GM20431 (cell line): ENCODE results near the gene CAPS2.

Source experiments
- in situ Hi-C: fragments of 300-500 bp; cut with MseI, MboI; formaldehyde crosslinking; loops from one replicate; pipeline ENCODE4 v1.15.0; 2020; ENCODE audit warnings: low sequenced_read_pairs; ENCODE audit not compliant: unreplicated experiment

CAPS2 gene

DNA sequence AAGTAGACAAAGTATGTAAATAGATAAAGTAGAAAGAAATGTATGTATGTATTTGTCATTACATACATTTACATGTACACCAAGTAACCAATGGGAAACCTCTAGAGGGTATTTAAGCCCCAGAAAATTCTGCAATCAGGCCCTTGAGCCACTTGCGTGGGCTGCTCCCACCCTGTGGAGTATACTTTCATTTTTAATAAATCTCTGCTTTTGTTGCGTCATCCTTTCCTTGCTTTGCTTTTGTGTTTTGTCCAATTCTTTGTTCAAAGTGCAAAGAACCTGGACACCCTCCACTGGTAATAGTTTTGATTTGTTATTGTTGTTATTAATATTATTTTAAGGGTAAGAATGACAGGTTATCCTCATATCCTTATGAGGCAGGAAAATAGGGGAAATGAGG is 21.8 kb downstream of the CAPS2 start:
- in situ Hi-C loops, result no loop called here

- in situ Hi-C loops, result no loop called here
These were observed 24.5 kb downstream of the CAPS2 start for GRCh38 chr12:75305412-75306332.

- in situ Hi-C loops, result no loop called here
These were observed 27.3 kb downstream of the CAPS2 start for GRCh38 chr12:75302781-75303180.

DNA sequence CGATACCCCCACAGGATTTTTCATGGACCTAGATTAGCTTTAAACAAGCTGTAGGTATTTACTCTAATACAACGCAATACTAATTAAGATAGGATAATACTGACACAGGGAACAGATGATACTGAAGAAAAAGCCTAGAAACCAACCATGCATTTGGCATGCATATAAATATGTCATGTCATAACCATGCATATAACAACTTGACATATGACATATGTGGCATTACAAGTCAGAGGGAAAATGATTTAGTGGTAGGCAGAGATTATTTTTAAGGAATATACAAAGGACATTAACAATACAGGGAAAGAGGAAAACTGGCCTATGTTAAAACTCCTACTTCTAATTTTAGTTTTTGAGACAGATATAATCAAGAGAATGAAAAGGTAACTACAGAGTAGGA is 27.9 kb downstream of the CAPS2 start:
- in situ Hi-C loops, result no loop called here

- in situ Hi-C loops, result no loop called here
These were observed 35.3 kb downstream of the CAPS2 start for GRCh38 chr12:75294797-75295196.

- in situ Hi-C loops, result no loop called here
These were observed 35.8 kb downstream of the CAPS2 start for GRCh38 chr12:75294336-75294735.

- in situ Hi-C loops, result no loop called here
These were observed 39.1 kb downstream of the CAPS2 start for GRCh38 chr12:75291014-75291413.

GRCh38 chr12:75289753-75290152 is 40.4 kb downstream of the CAPS2 start:
- in situ Hi-C loops, result no loop called here

DNA sequence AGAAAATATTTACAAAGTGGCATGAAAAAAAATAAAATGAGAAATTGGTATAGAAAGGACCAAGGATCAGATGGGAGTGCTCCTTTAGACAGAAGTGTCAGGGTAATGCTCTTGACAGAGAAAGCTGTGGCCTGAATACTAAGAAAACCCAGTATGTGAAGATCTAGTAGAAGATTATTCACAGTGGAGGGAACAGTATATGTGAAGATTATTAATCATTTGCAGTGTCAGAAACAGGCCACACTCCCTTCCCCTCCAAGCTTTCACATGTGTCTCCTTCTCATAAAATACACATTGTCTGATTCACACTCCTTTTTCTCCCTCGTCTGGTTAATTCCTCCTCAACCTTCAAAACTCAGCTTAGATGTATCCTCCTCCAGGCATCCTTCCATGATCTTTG is 41.3 kb downstream of the CAPS2 start:
- in situ Hi-C loops, result no loop called here

- in situ Hi-C loops, result no loop called here
These were observed 54.4 kb downstream of the CAPS2 start for GRCh38 chr12:75275702-75276101.

DNA sequence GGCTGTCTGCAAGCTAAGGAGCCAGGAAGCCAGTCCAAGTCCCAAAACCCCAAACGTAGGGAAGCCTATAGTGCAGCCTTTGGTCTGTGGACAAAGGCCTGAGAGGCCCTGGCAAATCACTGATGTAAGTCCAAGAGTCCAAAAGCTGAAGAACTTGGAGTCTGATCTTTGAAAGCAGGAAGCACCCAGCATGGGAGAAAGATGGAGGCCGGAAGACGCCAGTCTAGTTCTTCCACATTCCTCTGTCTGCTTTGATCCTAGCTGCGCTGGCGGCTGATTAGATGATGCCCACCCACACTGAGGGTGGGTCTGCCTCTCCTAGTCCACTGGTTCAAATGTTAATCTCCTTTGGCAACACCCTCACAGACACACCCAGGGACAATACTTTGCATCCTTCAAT is 58.5 kb downstream of the CAPS2 start:
- in situ Hi-C loops, result no loop called here

GRCh38 chr12:75270157-75270556 is 60.0 kb downstream of the CAPS2 start:
- in situ Hi-C loops, result no loop called here

- in situ Hi-C loops, result no loop called here
These were observed 60.9 kb downstream of the CAPS2 start for GRCh38 chr12:75269209-75269608.

- in situ Hi-C loops, result no loop called here
These were observed 69.8 kb downstream of the CAPS2 start for GRCh38 chr12:75260316-75260715.

DNA sequence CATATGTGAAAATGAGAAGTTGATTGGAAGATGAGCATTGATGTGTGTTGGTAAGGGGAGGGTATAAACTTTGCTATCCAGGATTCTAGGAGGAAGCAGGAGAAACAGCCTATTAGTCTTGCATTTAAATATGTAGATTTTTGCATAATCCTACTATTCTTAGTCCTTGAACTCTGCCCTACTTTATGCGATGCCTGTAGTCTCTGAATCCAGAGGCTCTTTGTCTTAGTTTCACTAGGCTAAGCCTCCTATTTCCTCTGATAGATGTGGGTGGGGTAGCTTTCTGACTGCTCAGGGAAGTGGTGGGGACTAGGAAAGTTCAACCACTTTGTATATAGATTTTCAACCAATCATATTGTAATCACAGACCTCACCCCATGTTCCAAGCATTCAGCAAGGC is 71.0 kb downstream of the CAPS2 start:
- in situ Hi-C loops, result no loop called here

DNA sequence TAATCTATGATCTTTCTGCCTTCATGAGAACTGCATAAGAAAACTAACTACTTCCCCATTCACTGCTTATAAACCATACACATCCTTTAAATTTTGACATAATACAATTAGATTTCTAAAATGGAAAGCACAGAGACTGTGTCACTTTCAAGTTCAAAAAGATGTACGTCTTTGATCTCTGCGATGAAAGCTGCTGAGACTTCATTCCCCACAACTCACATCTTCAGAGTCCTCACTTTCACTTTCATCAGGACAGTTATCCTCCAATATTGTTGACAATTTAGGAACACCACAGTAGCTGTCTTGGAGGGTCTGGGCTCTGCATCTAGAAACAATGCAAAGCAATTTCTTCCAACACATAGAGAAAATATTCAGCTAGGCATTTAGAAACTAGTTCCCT is 72.6 kb downstream of the CAPS2 start:
- in situ Hi-C loops, result no loop called here

DNA sequence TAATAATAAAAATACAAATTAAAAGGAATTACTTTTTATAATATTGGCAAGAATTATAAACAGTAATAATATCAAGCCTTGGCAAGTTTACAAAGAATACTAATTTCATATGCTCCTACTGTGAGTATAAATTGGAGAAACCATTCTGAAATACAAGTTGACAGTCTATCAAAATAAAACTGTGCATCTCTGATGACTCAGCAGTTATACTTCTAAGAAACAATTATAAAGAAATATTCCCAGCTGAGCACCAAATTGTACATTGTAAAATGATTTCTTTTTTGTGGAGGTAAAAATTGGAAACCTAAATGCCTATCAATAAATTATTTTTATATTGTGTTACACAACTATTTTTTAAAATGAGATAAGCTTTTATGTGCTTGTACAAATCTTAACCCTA is 85.0 kb downstream of the CAPS2 start:
- in situ Hi-C loops, result no loop called here

- in situ Hi-C loops, result no loop called here
These were observed 90.1 kb downstream of the CAPS2 start for GRCh38 chr12:75239987-75240386.

GRCh38 chr12:75236206-75236605 is 93.9 kb downstream of the CAPS2 start:
- in situ Hi-C loops, result no loop called here

DNA sequence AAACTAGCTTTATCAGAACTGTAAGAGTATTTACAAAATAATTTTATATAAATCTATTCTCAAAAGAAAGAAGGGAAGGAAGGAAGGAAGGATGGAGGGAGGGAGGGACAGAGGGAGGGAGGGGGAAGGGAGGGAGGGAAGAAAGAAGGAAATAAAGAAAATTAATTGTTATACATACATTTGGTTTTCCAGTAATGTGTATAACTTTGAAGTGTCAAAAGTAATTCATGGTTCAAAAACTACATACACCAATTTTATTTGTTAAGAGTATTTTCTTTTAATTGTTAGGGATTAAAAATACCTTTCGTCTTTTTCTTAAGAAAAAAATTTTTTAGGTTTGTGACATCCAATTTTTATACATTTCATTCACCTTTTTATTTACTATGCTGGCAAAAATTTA is 103.0 kb downstream of the CAPS2 start:
- in situ Hi-C loops, result no loop called here
